GM12878 (cell line): ENCODE data around the gene NR2F1. TPM values are rescaled to one million over a fixed set of nuclear protein-coding genes. Genes with fewer than 3 reads are reported as not detected.

ENCODE experiments used
- ATF7 ChIP-seq: fragments of 450-650 bp; IDR thresholded peaks from 2 replicates; pipeline ENCODE4 v1.6.1; 2016; ENCODE audit warnings: low read depth, mild to moderate bottlenecking
- BACH1 ChIP-seq: fragments of 450-650 bp; IDR thresholded peaks from 2 replicates; pipeline ENCODE4 v1.6.1; 2017; ENCODE audit warnings: mild to moderate bottlenecking, borderline replicate concordance
- BCL11A ChIP-seq: IDR thresholded peaks from 2 replicates; pipeline ENCODE4 v1.6.1; 2011; ENCODE audit warnings: low read depth, low read length
- CBFB ChIP-seq: IDR thresholded peaks from 2 replicates; pipeline ENCODE4 v1.6.1; 2016; ENCODE audit warnings: antibody characterized with exemption, low read depth
- CBX5 ChIP-seq: sonication (generic); IDR thresholded peaks from 2 replicates; pipeline ENCODE4 v1.6.1; 2016; ENCODE audit warnings: low read depth, moderate library complexity, mild to moderate bottlenecking, inconsistent platforms
- EP300 ChIP-seq, 2 experiments: fragments of 150-350 bp in 1 of 2; IDR thresholded peaks; 2 replicates each; pipeline ENCODE4 v1.6.1; 2011 to 2012; ENCODE audit warnings: low read depth in 2 of 2, low read length in 2 of 2, borderline replicate concordance in 1 of 2, improper control_type of control experiment in 1 of 2, inconsistent platforms in 1 of 2; ENCODE audit not compliant: control insufficient read depth in 1 of 2
- SPI1 ChIP-seq: IDR thresholded peaks from 2 replicates; pipeline ENCODE4 v1.6.1; 2011; ENCODE audit warnings: low read depth, mild to moderate bottlenecking, low read length, moderate library complexity, borderline replicate concordance; ENCODE audit not compliant: insufficient read depth
- STAT1 ChIP-seq: fragments of 450-650 bp; conservative IDR thresholded peaks from 2 replicates; pipeline ENCODE4 v1.6.1; 2014; ENCODE audit warnings: antibody characterized with exemption, mild to moderate bottlenecking
- TAF1 ChIP-seq: IDR thresholded peaks from 2 replicates; pipeline ENCODE4 v1.6.1; 2011; ENCODE audit warnings: mild to moderate bottlenecking, low read depth, low read length, borderline replicate concordance
- TCF3 ChIP-seq: IDR thresholded peaks from 2 replicates; pipeline ENCODE4 v1.6.1; 2012; ENCODE audit warnings: low read depth, mild to moderate bottlenecking, low read length, borderline replicate concordance; ENCODE audit not compliant: insufficient read depth
- YY1 ChIP-seq: IDR thresholded peaks from 2 replicates; pipeline ENCODE4 v1.6.1; 2011; ENCODE audit warnings: low read depth, mild to moderate bottlenecking, low read length
- polyA plus RNA-seq, 11 experiments: library from polyadenylated mRNA; depleted of rRNA in 4 of 11; unstranded in 6 of 11; stranded (reverse) in 5 of 11; fragments of >200 nt; fragmentation: Nextera tagmentation in 4 of 11; fragmentation: Illumina TruSeq in 1 of 11; extraction: Ambion mirVana in 4 of 11; extraction: Trizol in 1 of 11; gene quantifications; 1 replicate in 1 of 11; 2 replicates in 10 of 11; pipeline versions ENCODE4 v1.2.1 to v1.2.3, GENCODE V29; 2011 to 2016; ENCODE audit warnings: inconsistent platforms in 2 of 11, missing spikeins in 2 of 11, low read depth in 1 of 11
- total RNA-seq, 4 experiments: library from RNA; depleted of rRNA in 3 of 4; stranded (reverse); fragments of >200 nt in 3 of 4; fragmentation: Illumina TruSeq in 1 of 4; extraction: Trizol in 1 of 4; gene quantifications; 2 replicates each; pipeline versions ENCODE4 v1.2.1 to v1.2.3, GENCODE V29; 2013 to 2021
- TF ChIP-seq, protein P1 (sequence below): IDR thresholded peaks from 2 replicates; pipeline ENCODE4 v1.6.1; 2011; ENCODE audit warnings: low read depth, mild to moderate bottlenecking, low read length, moderate library complexity, borderline replicate concordance; ENCODE audit errors: extremely low read depth

NR2F1 gene
- total and polyA plus RNA-seq, 10 of the 15 experiments (the other 5 are each of a cell fraction or from before 2014, with no cell fraction given), result 0.04 to 0.79 (median 0.36) TPM; not detected in 7

DNA sequence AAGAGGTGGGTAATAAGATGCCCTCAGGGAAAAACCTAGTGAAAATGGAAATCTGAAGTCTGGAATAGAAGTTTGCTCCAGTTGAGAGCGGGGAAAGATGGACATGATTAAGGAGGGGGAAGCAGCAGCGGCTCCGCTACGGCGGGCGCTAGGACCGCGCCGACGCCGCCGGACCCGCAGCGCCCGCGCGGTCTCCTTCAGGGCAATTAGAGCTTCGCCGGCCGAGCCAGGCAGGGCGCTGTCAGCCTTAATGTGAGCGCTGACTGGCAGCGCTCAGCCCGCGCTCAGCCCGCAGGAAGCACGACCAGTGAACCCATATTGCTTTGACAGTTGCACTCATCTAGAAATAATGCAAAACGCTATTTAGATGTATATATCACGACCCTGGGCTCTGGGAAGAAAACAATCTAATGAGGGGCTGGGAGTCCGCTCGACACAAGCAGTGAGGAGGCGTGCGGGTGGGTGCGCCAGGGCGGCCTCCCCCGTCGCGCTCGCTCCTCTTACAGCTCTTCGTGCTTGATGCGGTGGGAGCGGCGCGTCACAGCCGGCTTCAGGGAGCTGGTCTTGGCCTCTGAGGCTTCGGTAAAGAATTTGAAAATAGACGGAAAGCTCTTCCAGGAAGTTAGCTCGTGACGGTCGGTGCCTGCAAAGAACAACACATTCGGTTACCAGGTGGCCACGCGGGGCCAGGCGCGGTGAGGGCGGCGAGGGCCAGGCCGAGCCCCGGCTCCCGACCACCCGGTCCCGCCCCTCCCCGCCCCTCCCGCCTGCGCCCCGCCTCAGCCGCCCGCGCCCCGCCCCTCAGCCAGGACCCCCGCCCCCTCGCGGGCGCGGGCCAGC lies 37.7 kb downstream of the NR2F1 start (continued):
- TF ChIP-seq, protein P1, sequence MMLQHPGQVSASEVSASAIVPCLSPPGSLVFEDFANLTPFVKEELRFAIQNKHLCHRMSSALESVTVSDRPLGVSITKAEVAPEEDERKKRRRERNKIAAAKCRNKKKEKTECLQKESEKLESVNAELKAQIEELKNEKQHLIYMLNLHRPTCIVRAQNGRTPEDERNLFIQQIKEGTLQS, result no peak
- TF ChIP-seq STAT1 (no peak), SPI1 (no peak), BCL11A (no peak), CBFB (no peak), YY1 (peak; percentile 65), ATF7 (no peak), EP300 (IDR thresholded peaks at IDR 0.05; ENCODE audit: borderline replicate concordance in 1 of 2, control insufficient read depth in 1 of 2, low read depth in 2 of 2, low read length in 2 of 2) (no peak), CBX5 (0 out of 2 replicates have a peak, but pooled peaks have one; percentile 52), TCF3 (no peak), TAF1 (no peak), BACH1 (no peak)
